HG03196 (cell line): Measurements from ENCODE around the gene NSG1.

ENCODE experiments used
- ATAC-seq: cut with Tn5 transposase; IDR thresholded peaks from one replicate; pipeline ENCODE4 v1.9.1; 2021; ENCODE audit not compliant: unreplicated experiment

NSG1 gene

DNA sequence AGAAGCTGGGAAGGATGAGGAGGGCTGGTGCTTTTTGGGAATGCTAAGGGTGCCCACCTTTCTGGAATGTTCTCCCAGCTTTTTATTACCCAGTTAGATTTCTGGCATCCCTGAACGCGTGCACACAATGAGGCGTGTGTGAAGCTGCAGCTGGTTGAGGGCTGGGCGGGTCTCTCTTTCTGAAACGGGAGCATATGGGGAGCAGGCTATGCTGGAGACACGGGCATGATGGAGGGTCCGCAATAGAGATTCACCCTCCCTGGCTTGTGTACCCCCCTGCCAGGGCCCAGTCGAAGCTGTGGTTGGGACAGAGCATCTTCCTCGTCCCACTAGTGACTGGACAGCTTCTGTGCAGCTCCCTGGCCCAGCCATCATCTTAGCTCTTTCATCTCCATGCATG is 8.5 kb downstream of the NSG1 start:
- ATAC-seq, result no peak

DNA sequence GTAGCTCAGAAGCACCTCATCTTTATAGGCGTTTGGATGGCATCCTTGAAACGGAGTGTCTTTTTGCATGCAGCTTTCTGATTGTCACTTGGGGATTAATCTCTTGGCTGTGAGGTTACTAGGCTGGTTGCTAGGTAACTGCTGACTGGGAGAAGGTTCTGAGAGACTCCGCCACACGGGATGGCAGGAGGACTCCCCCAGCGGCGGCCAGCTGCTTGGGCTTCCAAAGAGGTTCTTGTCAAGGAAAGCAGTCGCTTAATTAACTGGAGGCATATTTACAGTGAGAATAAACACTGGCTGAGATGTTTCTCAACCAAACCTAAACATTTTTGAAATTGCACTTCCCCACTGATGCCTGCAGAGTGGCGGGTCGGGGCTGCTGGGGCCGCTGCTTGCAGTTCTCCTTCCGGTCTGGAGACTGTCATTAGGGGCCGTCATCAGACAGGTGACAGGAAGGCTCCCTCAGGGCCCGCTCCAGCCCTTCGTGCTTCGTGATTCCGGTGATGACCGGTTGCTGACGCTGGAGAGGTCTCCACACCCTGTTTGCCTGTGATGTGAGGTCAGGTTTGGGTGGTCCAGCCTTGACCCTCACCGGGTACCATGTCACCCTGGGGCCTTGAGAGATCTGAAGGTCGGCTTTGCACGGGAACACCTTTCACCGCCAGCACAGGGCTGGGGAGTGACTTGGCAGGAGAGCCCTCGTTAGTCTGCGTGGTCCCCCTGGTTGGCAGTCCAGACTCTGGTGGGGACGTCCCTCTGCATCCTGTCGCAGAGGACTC is 9.1 kb downstream of the NSG1 start:
- no peak for ATAC-seq

DNA sequence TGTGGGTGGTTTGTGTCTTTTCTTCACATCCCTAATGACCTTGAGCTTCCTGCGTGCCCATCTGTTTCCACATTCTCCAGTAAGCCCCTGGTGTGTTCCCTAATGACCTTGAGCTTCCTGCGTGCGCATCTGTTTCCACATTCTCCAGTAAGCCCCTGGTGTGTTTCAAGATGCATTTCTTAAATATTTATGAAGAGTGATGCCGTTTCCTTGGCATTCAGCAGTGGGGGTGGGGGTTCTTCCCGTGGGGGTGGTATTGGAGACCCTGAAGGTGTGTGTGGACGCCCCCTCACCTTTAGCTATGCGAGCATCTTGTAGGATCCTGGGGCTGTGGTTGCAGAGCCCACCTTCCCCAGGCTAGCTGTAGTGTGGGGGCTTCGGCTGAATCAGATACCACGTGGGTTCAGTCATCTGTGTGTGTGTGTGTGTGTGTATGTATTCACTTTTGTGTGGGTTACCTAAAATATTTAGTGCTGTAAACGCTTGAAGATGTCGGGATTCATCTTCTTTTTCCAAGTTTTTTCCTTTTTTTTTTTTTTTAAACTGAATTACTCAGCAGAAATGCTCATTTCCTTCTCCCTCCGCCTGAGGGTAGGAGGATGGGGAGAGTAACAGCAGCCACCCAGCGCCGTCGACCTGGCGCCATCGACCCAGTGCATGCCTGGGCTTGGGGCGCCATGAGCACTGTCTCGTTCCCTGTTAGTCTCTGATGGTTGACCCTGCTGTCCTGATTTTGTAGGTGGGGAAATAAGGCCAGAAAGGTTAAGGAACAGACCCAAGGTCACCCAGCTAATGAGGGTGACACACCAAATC is 9.9 kb downstream of the NSG1 start:
- ATAC-seq, result no peak

DNA sequence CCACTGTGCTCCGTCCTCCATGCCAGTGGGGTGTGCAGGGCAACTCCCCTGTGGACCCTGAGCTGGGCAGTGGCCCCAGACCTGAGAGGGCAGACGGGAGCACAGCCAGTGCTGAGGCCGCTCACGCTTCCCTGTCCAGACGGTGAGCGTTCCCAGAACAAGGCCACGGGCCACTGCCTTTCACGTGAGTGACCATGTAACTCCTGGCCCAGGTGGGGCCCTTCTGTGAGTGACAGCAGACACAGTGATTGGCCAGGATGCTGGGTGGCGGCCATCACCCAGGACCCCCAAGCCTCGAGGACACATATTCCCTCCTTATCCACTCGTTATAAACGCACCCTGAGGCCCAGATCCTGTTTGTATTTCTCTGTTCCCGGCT is 10.5 kb downstream of the NSG1 start:
- ATAC-seq, result no peak

DNA sequence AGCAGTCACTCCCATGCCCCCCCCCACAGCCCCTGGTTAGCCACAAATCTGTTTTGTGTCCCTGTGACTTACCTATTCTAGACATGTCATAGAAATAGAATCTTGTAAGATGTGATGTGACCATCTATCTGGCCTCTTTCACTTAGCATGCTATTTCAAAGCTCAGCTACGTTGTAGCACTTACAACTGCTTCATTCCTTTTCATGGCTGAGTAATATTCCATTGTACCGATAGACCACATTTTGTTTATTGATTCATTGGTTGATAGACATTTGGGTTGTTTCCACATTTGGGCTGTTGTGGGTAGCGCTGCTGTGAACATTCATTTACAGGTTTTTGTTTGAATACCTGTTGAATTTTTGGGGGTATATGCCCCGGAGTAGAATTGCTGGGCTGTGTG is 11.5 kb downstream of the NSG1 start:
- ATAC-seq, result no peak

DNA sequence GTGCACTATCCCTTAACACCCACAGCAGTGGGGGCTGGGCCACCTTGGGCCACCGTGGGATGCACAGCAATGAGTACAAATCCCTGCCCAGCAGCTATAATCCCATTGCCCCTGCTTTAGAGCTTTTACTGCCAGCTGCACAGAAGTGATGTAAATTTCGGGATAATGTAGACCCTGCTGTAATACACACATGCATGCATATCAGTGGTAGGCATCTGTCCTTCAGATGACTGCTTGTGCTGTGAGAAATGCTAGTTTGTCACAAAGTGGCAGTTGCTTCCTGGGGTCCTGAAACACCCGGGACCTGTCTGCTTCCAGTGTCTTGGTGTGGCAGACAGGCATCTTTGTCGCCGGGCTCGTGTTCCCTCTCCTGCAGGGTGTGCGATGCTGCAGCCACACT is 14.1 kb downstream of the NSG1 start:
- no peak for ATAC-seq

DNA sequence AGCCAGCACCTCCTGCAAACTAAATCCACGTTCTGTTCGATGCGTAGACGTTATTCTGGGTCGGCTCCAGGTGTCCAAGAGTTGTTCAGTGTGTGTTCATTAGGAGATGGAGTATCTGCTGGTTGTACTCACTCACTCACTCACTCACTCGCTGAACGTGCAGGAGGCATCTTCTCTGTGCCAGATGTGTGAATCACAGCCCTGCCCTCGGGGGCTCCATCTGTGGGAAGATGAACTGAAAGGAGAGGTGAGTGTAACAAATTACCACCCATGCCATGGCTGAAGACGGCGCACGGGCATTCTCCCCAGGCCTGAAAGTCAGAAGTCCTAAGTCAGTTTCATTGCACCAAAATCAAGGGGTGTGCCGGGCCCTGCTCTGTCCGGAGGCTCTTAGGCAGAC is 16.1 kb downstream of the NSG1 start:
- no peak for ATAC-seq

DNA sequence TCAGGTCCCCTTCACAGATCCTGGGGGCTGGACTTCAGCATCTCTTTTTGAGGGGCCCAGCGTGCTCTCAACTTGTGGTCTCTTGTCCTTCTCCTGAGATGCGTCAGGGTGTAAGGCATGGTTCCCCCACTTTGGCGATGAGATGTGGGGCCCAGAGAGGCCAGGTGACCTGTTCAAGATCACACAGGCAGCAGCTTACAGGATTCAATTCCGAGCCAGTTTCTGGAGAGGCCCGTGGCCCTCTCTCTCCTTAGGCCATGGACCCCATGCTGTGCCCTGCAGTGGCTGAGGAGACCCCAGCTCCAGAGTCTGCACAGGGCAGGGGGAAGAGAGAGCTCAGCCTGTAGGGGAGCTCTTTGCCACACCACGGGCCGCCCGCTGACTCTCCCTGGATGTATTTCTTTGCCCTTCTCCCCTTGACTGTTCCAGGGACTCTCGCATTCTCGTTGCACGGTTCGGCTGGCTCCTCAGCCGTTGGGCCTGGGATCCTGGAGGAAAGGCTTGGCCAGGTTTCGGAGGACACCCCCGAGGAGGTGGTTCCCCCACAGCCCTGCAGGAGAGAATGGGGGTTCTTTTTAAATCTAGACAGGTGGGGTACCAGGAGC is 18.6 kb downstream of the NSG1 start:
- ATAC-seq, result no peak

DNA sequence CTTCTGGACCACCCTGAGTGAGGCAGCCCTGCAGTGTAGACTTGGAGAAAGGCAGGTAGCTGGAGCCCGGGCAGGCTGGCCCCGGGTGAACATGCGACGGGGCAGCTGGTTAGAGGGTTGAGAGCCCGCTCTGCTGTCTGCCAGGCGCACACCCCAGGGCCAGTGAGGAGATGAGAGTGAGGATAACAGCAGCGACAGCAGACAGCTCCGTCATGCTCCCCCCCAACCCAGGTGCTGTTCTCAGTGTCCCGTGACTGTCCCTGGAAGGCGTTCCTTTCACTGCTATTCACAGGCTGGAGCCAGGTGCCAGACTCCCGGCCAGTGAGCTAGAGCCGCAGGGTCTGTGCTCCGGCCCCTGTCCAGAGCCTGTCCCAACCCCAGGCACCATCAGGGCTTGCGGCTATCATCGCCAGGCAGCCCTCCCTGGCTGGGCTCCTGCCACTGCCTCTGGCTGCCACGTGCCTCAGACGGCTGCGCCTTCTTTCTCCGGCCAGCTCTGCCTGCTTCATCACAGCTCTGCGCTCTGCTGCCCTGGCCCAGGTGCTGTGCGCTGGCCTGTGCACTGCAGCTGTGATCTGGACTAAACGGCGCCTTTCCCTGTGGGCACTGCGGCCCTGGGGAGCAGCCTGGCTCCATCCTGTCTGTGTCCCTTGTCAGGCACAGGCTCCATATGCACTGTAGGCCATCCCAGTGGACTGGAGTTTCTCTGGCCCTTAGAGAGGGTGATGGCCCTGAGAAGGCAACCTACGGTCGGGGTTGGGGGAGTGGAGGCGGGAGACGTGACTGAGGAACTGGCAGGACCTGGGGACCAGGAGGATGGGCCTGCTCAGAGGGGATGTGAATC is 19.8 kb downstream of the NSG1 start:
- ATAC-seq, result no peak

DNA sequence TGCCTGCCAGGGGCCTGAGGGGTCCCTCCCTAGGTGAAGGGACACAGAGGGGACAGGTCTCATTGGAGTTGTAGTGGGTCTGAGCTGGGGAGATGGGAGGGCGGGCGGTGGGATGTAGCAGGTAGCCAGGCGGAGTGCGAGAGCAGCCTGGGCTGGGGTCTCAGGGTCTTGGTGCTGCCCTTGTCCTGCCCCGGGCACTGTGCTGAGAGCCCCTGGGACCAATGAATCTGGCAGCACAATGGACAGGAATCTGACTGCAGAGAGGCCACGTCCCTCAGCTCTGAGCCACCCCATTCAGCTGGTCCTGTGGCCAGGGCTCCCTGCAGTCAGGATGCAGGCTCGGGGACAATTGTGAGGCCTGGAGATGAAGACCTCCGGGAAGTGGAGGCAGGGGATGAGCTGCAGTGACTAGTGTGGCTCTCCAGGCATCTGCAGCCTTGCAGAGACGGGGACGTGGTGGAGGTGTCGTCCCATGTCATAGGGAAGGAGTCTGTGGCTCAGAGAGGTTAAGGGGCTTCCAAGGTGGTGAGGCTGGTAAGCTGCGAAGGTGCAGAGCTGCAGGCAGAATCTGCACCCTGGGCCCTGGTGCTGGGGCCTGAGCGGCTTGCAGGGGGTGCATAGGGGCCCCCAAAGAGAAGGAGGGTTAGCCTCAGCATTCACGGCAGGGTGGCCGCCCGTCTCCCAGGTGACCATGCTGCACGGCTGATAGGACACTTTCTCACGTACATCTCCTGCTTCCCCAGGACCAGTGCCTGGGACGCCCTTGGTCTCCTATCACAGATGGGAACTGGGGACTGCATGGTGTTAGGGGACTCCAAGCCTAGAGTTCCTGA is 20.6 kb downstream of the NSG1 start:
- no peak for ATAC-seq

DNA sequence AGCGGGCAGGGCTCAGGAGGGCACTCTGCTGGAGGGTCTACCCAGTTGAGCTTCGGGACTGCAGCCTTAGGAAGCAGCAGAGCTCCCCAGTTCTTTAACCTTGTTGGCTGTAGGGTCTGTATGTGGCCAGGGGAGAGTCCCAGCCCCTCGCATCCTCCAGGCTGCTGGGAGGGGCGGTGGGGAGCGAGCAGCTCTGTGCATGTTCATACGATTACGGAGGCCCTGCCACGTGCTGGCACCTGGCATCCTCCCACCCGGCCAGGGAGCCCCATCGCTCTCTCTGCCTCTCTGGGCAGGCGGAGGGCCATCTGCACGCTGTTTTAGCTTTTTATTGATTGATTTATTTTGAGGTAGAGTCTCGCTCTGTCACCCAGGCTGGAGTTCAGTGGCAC is 21.2 kb downstream of the NSG1 start:
- no peak for ATAC-seq

DNA sequence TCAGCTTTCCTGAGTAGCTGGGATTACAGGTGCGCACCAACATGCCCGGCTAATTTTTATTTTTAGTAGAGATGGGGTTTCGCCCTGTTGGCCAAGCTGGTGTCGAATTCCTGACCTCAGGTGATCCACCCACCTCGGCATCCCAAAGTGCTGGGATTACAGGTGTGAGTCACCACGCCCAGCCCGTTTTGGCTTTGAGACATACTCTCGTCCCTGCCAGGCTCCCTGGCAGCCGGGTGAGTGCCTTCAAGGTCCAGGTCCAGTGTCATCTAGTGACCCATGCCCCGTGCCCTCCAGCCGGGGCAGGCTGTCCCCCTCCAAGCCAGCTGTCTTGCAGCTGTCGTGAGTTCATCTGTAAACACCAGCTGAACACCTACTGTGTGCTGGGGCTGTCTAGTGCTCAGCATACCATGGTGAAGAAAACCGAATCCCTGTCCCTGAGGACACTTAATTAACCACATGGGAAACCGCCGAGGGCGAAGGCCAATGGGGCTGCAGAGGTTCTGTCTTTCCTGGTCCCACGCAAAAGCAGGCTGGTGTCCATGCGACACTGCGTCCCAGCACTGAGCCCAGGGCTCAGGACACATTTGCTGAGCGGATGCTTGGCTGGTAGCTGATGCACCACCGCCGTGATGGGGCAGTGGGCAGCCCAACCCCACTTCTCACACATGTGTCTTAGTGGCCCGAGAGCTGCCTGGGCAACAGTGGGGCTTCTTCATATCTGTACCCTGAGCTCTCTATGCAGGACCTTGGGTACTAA is 21.9 kb downstream of the NSG1 start:
- no peak for ATAC-seq

DNA sequence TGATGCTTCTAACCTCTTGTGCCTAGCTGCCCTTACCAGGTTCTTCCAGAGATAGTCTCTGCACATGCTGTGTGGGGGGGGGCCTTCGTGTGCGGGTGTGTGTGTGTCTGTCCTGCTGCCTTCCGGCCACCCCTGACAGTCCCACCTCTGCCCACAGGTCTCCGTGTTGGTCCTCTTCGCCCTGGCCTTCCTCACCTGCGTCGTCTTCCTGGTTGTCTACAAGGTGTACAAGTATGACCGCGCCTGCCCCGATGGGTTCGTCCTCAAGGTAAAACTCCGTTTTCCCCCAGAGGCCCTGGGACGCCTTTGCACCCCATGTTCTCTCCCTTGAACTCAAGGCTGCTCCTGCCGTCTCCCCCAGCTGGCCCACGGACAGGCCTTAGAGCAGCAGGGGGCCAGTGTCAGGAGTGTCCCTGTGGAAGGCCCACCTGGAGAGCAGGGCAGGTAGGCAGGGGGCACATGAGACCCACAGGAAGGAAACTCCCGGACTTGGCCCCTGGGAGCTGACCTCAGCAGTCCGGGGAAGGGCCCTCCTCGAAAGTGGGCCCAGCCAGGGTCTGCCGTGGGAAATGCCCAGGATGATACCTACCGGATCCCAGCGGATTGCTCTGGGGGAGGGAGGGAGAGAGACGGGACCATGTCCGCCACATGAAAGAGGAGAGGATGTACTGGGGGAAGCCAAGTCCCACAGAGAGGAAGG is 22.7 kb downstream of the NSG1 start:
- no peak for ATAC-seq

DNA sequence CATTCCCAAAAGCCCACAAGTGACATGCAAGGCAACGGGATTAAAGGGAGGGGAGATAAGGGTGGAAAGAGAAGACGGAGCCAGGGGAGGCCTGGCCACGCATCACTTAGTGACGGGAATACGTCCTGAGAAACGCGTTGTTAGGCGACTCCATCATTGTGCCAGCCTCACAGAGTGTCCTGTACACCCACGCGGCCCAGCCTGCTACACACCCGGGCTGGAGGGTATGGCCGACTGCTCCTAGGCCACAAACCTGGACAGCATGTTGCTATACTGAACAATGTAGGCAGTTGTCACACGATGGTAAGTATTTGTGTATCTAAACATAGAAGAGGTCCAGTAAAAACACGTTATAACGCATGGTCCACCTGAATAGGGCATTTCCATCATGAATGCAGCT is 23.4 kb downstream of the NSG1 start:
- no peak for ATAC-seq

DNA sequence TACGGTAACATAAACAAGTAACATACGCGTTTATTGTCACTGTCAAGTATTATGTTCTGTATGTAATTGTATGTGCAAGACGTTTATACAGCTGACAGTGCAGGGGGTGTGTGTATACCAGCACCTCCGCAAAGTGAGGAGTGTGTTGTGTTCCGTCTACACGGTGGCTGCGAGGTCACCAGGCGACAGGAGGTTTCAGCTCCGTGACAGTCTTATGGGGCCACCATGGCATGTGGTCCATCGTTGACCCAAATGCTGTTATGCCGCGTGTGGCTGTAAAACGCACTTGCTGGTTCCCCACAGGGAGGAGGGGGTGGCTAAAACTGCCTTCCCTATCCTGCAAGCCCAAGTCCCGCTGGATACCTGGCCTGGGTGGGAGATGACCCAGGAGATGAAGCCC is 25.0 kb downstream of the NSG1 start:
- no peak for ATAC-seq

DNA sequence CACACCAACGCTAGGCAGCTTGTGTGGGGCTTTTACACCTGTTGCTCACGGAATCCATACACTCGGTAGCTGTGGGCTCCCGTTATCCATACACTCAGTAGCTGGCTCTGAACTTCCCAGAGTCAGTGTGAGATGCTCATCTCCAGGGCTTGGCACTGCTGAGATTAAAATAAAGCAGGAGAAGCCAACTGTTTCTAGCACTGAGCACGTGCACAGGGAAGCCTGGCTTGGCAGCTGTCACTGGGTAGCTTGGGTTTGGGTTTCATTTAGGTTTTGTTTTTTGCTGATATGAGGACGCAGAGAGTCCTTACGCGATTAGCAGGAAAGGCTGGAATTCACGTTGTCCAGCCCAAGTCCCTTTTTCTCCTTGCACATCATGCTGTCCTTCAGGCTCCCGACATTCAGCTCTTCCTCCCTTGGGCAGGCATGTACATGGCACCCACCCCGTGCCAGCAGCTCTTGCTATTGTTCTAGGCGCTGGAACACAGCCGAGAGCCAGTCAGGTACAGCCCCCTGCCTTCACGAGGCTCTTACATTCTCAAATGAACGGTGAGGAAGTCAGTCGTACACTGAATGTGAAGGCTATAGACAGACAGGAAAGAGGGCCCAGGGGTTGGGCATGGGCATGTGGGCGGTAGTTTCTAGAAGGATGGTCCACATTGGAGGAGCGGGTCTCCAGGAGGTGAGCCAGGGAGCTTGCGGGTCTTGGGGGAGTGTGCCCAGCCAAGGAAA is 25.9 kb downstream of the NSG1 start:
- ATAC-seq, result no peak

DNA sequence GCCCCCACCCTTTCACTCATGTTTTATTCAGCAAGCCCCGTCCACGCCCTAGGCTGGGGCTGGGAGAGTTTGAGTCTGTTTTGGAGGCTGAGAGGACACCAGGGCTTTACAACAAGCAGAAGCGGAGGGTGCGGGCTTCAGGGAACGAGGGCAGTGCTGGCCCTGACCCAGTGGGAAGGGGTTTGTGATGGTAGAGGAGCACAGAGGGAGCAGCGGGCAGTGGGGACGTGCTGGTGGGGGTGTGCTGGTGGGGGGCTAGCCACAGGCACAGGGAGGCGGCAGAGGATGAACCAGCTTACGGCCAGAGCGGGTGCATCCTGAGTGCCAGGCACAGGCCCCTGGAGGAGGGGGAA is 26.4 kb downstream of the NSG1 start:
- ATAC-seq, result no peak

DNA sequence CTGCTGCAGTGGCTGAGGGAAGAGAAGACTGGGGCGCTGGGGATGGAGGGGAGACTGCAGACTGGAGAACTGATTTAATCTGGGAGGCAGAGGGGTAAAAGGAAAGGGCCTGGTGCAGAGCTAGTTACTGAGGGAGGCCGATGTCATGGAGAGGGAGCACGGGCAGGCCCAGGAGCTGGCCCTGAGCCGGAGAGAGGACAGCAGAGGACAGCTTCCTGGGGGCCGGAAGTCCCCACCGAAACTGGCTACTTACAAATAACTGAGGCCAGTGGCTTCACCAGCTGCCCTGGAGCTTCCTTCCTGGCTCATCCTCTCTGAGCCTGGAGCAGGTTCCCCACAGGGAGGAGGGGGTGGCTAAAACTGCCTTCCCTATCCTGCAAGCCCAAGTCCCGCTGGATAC is 26.9 kb downstream of the NSG1 start:
- ATAC-seq, result no peak
